Progenitor cell of endocrine pancreas (in vitro differentiated cells): Measurements from ENCODE around the gene USP2. TPM values are rescaled to one million over a fixed set of nuclear protein-coding genes. Genes with fewer than 3 reads are reported as not detected.

Source experiments
- DNase-seq: peaks from one replicate; pipeline ENCODE4 v3.0.0; 2021; ENCODE audit warnings: low spot score; ENCODE audit not compliant: unreplicated experiment
- H3K27ac Mint-ChIP-seq: 2 replicates; pipeline ENCODE4 v1.8.0; 2021; ENCODE audit warnings: mild to moderate bottlenecking, moderate library complexity, mixed read lengths
- H3K27me3 Mint-ChIP-seq: 2 replicates; pipeline ENCODE4 v1.8.0; 2021; ENCODE audit warnings: mixed read lengths
- H3K36me3 Mint-ChIP-seq: 2 replicates; pipeline ENCODE4 v1.8.0; 2022; ENCODE audit warnings: mixed read lengths; ENCODE audit not compliant: insufficient read depth
- H3K4me1 Mint-ChIP-seq: 2 replicates; pipeline ENCODE4 v1.8.0; 2021; ENCODE audit warnings: low read depth, mixed read lengths
- H3K4me3 Mint-ChIP-seq: 2 replicates; pipeline ENCODE4 v1.8.0; 2021; ENCODE audit warnings: low read depth, mild to moderate bottlenecking, moderate library complexity, mixed read lengths
- H3K9me3 Mint-ChIP-seq: 2 replicates; pipeline ENCODE4 v1.8.0; 2021; ENCODE audit warnings: low read depth, mixed read lengths
- CTCF ChIP-seq: fragments of 200-600 bp; sonication (generic); IDR thresholded peaks from one replicate; pipeline ENCODE4 v1.5.0; 2021; ENCODE audit warnings: antibody characterized with exemption, mild to moderate bottlenecking; ENCODE audit not compliant: unreplicated experiment
- total RNA-seq: library from RNA; stranded (reverse); gene quantifications from 2 replicates; pipeline ENCODE4 v1.2.1, GENCODE V29; 2021

Gene USP2
- total RNA-seq, 1 donor from 2014 or later: 5.1 TPM

GRCh38 chr11:119361941-119362725, 19.4 kb downstream of the USP2 start:
- H3K27ac Mint-ChIP-seq: peak overlapping the region; percentile 62
- peak overlapping the region; percentile 56 for H3K4me3 Mint-ChIP-seq
- no peak for TF ChIP-seq CTCF
- DNase-seq: no peak
- no peaks in the 10 kb centered on the region for H3K36me3 Mint-ChIP-seq
- no peaks in the 10 kb centered on the region for H3K9me3 Mint-ChIP-seq
- peaks cover 32% of the 10 kb centered on the region for H3K4me1 Mint-ChIP-seq
- peaks cover 31% of the 10 kb centered on the region for H3K27me3 Mint-ChIP-seq

- no peak for DNase-seq
- H3K27ac Mint-ChIP-seq: peak overlapping the region; percentile 90
- no peak for TF ChIP-seq CTCF
- no peaks in the 10 kb centered on the region for H3K36me3 Mint-ChIP-seq
- no peaks in the 10 kb centered on the region for H3K9me3 Mint-ChIP-seq
- H3K4me3 Mint-ChIP-seq: no peak overlapping the region
- peaks cover 31% of the 10 kb centered on the region for H3K4me1 Mint-ChIP-seq
- H3K27me3 Mint-ChIP-seq: peaks cover 35% of the 10 kb centered on the region
These were observed 20.3 kb downstream of the USP2 start for GRCh38 chr11:119361056-119361787.

GRCh38 chr11:119359365-119360214, 21.9 kb downstream of the USP2 start:
- H3K27me3 Mint-ChIP-seq: peaks cover 39% of the 10 kb centered on the region
- DNase-seq: no peak
- peaks cover 28% of the 10 kb centered on the region for H3K4me1 Mint-ChIP-seq
- H3K36me3 Mint-ChIP-seq: no peaks in the 10 kb centered on the region
- TF ChIP-seq CTCF: no peak
- no peak overlapping the region for H3K4me3 Mint-ChIP-seq
- no peaks in the 10 kb centered on the region for H3K9me3 Mint-ChIP-seq
- no peak overlapping the region for H3K27ac Mint-ChIP-seq

GRCh38 chr11:119357074-119357473, 24.4 kb downstream of the USP2 start:
- H3K27me3 Mint-ChIP-seq: peaks cover 28% of the 10 kb centered on the region

More at GRCh38 chr11:119357074-119357473, 24.4 kb downstream of the USP2 start:
- Mint-ChIP-seq H3K4me1 (peaks cover 22% of the 10 kb centered on the region), H3K4me3 (peak overlapping the region; percentile 68), H3K27ac (no peak overlapping the region), H3K36me3 (no peaks in the 10 kb centered on the region), H3K9me3 (no peaks in the 10 kb centered on the region)
- no peak for DNase-seq
- no peak for TF ChIP-seq CTCF
